Ovary (tissue), 3 donors: Measurements from ENCODE around the gene AMPH.

ENCODE experiments used
- CTCF ChIP-seq, 3 donors: fragments of 450-650 bp in 2 of 3; fragments of 200-600 bp in 1 of 3; IDR thresholded peaks; one replicate each; pipeline versions ENCODE4 v1.5.1 to v1.8.0; 2016 to 2022; ENCODE audit warnings: antibody characterized with exemption in 3 of 3, mild to moderate bottlenecking in 1 of 3
- POLR2A ChIP-seq: fragments of 450-650 bp; IDR thresholded peaks from one replicate; pipeline ENCODE4 v1.6.1; 2017; ENCODE audit warnings: antibody characterized with exemption, mild to moderate bottlenecking, moderate library complexity
- donor health status: DM: no; HTN: no; CAD: no.

- TF ChIP-seq CTCF (IDR thresholded peaks at IDR 0.05) (no peak), POLR2A (no peak)
These were observed 153.8 kb downstream of the AMPH start for GRCh38 chr7:38477333-38477732.
